Kidney (tissue), 14 donors: Measurements from ENCODE around the gene EIF6. TPM values are rescaled to one million over a fixed set of nuclear protein-coding genes. Genes with fewer than 3 reads are reported as not detected.
"Not testable (repeated sequence)": the region's sequence is repeated elsewhere in the genome, so short reads cannot be mapped to it uniquely, and the experiment has no call there.

Source experiments
- DNase-seq, 5 donors: peaks; one replicate each; pipeline ENCODE4 v3.0.0-alpha.2; 2013 to 2020
- FAIRE-seq: peaks from 2 replicates; lab custom pipeline; 2012; peaks lifted over from hg19 to GRCh38; lab: Jason Lieb, UNC
- H3K27ac ChIP-seq, 2 donors: one replicate each; pipeline ENCODE4 v1.7.0; 2013; ENCODE audit warnings: low read depth in 2 of 2, low read length in 2 of 2, inconsistent platforms in 1 of 2
- H3K27me3 ChIP-seq: one replicate; pipeline ENCODE4 v1.7.1; 2013; ENCODE audit warnings: low read length, inconsistent platforms; ENCODE audit not compliant: control insufficient read depth, insufficient read depth
- H3K36me3 ChIP-seq, 3 donors: one replicate each; pipeline versions ENCODE4 v1.7.0 to v1.7.1; 2013; ENCODE audit warnings: low read length in 3 of 3, control low read depth in 1 of 3, inconsistent platforms in 1 of 3; ENCODE audit not compliant: insufficient read depth in 3 of 3, control insufficient read depth in 2 of 3
- H3K4me1 ChIP-seq, 3 donors: one replicate each; pipeline versions ENCODE4 v1.7.0 to v1.7.1; 2013; ENCODE audit warnings: low read length in 3 of 3, inconsistent platforms in 1 of 3, low read depth in 1 of 3; ENCODE audit not compliant: control insufficient read depth in 2 of 3, insufficient read depth in 2 of 3
- H3K4me3 ChIP-seq, 3 donors: one replicate each; pipeline versions ENCODE4 v1.7.0 to v1.8.1; 2013; ENCODE audit warnings: low read length in 3 of 3, control low read depth in 1 of 3, inconsistent platforms in 1 of 3
- H3K9ac ChIP-seq, 3 donors: one replicate each; pipeline versions ENCODE4 v1.7.0 to v1.7.1; 2013; ENCODE audit warnings: low read length in 3 of 3, control low read depth in 1 of 3, inconsistent platforms in 1 of 3
- H3K9me3 ChIP-seq, 3 donors: one replicate each; pipeline versions ENCODE4 v1.7.0 to v1.7.1; 2013; ENCODE audit warnings: low read length in 3 of 3, control low read depth in 1 of 3, inconsistent platforms in 1 of 3; ENCODE audit not compliant: control insufficient read depth in 2 of 3, insufficient read depth in 1 of 3
- CTCF ChIP-seq: IDR thresholded peaks from 3 replicates; pipeline ENCODE4 v1.5.1; 2012; ENCODE audit warnings: mild to moderate bottlenecking, moderate library complexity, borderline replicate concordance; ENCODE audit not compliant: insufficient read depth; ENCODE audit errors: extremely low read depth
- intact Hi-C: fragments of 100-400 bp; cut with DNase I; formaldehyde crosslinking; loops from one replicate; pipeline ENCODE4 v1.11.1; 2022
- polyA plus RNA-seq: library from polyadenylated mRNA; stranded (reverse); fragments of 350-450 nt; fragmentation: Illumina TruSeq; extraction: RNeasy Lipid Tissue Mini Kit (QIAGEN cat#74804); gene quantifications from one replicate; pipeline ENCODE4 v1.2.3, GENCODE V29; 2014; ENCODE audit warnings: low read depth, low replicate concordance; ENCODE audit not compliant: insufficient read depth
- total RNA-seq: library from RNA; stranded (reverse); fragmentation: NEBNext Ultra II Directional; extraction: Animal tissue kit (Norgen Biotek cat#: 25700); gene quantifications from one replicate; pipeline ENCODE4 v1.2.1, GENCODE V29; 2021
- donor health status: control.
- donor health status: control.
- donor health status: control.
- donor health status: control.
- donor health status: control.
- donor health status: DM: yes; HTN: yes; CAD: no.
- donor health status: Normal renal cell carcinoma (clear cell type).

The EIF6 gene
- total and polyA plus RNA-seq, 2 donors from 2014 or later, result 114 to 254 TPM

DNA sequence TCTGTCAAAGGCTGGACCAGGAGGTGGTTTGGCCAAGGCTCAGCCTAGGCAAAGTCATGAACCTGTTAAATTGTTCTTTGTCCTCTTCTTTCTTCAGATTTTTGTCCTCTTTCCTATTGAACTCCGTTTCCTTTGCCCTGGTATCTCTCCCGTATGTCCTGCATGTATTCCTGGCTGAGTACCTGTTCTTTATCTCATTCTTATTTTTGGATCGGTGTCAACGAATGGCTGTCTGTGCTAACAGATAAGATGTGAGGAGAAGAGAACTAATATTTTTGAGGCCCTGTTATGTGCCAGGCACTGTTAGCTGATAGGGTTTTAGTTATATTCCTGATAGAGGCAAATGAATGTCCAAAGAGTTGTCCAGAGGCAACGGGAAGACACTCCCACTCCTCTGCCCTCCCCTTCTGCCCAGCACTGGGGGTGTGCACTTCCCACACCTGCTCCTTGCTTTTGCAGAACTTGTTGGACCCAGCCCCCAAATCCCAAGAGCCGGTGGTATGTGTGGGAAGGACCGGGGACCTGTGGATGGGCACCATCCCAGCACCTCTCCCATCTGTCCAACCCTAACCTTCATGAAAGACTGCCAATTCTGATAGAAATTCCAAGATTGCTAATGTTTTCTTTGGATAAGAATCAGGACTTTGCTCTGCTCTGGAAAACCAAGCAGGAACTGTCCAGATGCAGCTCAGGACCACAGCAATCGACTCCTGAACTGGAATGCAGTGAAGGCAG is 27.2 kb downstream of the EIF6 start:
- Histone ChIP-seq H3K4me1 (peaks cover 0 to 18% (median 11%) of the 10 kb centered on the region in 3 donors), H3K36me3 (no peaks in the 10 kb centered on the region), H3K27ac (peak overlapping the region; percentile 7 to 55), H3K4me3 (no peak overlapping the region), H3K9ac (peak overlapping the region in 1 of 3 donors; percentile 36), H3K9me3 (no peaks in the 10 kb centered on the region), H3K27me3 (no peaks in the 10 kb centered on the region)
- no peak for TF ChIP-seq CTCF
- no peak for FAIRE-seq
- peak in 1 of 5 donors; percentile 28 for DNase-seq
- intact Hi-C loops, result no loop called here

- FAIRE-seq, result no peak
- H3K27ac ChIP-seq, result no peak overlapping the region
- peaks cover 0 to 10% (median 5%) of the 10 kb centered on the region in 3 donors for H3K4me1 ChIP-seq
- intact Hi-C loops, result no loop called here
- no peaks in the 10 kb centered on the region for H3K9me3 ChIP-seq
- no peaks in the 10 kb centered on the region for H3K27me3 ChIP-seq
- no peak overlapping the region for H3K9ac ChIP-seq
- H3K36me3 ChIP-seq, result no peaks in the 10 kb centered on the region
- DNase-seq, result no peak
- H3K4me3 ChIP-seq, result no peak overlapping the region
- TF ChIP-seq CTCF, result no peak
Measured at GRCh38 chr20:35254448-35254999, 30.0 kb downstream of the EIF6 start.

- no peaks in the 10 kb centered on the region for H3K36me3 ChIP-seq
- FAIRE-seq, result no peak
Measured at GRCh38 chr20:35253010-35253409, 31.6 kb downstream of the EIF6 start.

DNA sequence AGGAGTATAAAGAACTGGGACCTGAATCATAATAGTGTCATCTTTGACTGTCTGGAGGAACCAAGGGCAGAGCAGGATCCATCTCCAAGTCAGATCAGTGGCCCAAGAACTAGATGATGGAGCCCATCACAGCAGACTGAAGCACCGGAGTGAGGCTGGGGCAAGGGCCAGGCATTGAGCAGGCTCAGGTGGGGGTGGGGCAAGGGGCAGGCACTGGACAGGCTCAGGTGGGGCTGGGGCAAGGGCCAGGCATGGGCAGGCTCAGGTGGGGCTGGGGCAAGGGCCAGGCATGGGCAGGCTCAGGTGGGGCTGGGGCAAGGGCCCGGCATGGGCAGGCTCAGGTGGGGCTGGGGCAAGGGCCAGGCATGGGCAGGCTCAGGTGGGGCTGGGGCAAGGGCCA is 32.0 kb downstream of the EIF6 start:
- not testable (repeated sequence) for H3K27ac ChIP-seq, H3K36me3 ChIP-seq, FAIRE-seq

More at GRCh38 chr20:35253010-35253409, 31.6 kb downstream of the EIF6 start:
- H3K27me3 ChIP-seq, result no peaks in the 10 kb centered on the region
- peaks cover 0 to 10% (median 5%) of the 10 kb centered on the region in 3 donors for H3K4me1 ChIP-seq
- no peak overlapping the region for H3K27ac ChIP-seq
- no peak overlapping the region for H3K4me3 ChIP-seq
- H3K9ac ChIP-seq, result no peak overlapping the region
- TF ChIP-seq CTCF, result no peak
- no peaks in the 10 kb centered on the region for H3K9me3 ChIP-seq
- DNase-seq, result no peak
- intact Hi-C loops, result no loop called here

More for the DNA sequence above, 32.0 kb downstream of the EIF6 start:
- intact Hi-C loops, H3K9ac ChIP-seq, H3K27me3 ChIP-seq, H3K4me3 ChIP-seq, H3K4me1 ChIP-seq, DNase-seq, H3K9me3 ChIP-seq: not testable (repeated sequence)
